Activated naive CD4-positive, alpha-beta T cell treated with anti-CD3 and anti-CD28 coated beads, Interleukin-2, amount 10 ng/mL, durations not matched to agents 7 days and 5 days (primary cell): ENCODE results near the gene MPL.

Source experiments
- CTCF ChIA-PET: fragments of 350-600 bp; sonication (Branson Sonifier 250); formaldehyde crosslinking; loops from one replicate; lab custom pipeline; 2021; ENCODE audit warnings: antibody characterized with exemption; lab: Charles Lee
- DNase-seq: peaks from one replicate; pipeline ENCODE4 v3.0.0-alpha.2; 2020
- H3K27ac Mint-ChIP-seq: one replicate; pipeline ENCODE4 v1.8.0; 2021; ENCODE audit warnings: mild to moderate bottlenecking, moderate library complexity, mixed read lengths
- H3K27me3 Mint-ChIP-seq: one replicate; pipeline ENCODE4 v1.8.0; 2021; ENCODE audit warnings: mild to moderate bottlenecking, mixed read lengths
- H3K36me3 Mint-ChIP-seq: one replicate; pipeline ENCODE4 v1.8.0; 2021; ENCODE audit warnings: mixed read lengths
- H3K4me1 Mint-ChIP-seq: one replicate; pipeline ENCODE4 v1.8.0; 2021; ENCODE audit warnings: mixed read lengths
- H3K4me3 Mint-ChIP-seq: one replicate; pipeline ENCODE4 v1.8.0; 2021; ENCODE audit warnings: mild to moderate bottlenecking, moderate library complexity, mixed read lengths
- H3K9me3 Mint-ChIP-seq: one replicate; pipeline ENCODE4 v1.8.0; 2021; ENCODE audit warnings: mixed read lengths

MPL gene

DNA sequence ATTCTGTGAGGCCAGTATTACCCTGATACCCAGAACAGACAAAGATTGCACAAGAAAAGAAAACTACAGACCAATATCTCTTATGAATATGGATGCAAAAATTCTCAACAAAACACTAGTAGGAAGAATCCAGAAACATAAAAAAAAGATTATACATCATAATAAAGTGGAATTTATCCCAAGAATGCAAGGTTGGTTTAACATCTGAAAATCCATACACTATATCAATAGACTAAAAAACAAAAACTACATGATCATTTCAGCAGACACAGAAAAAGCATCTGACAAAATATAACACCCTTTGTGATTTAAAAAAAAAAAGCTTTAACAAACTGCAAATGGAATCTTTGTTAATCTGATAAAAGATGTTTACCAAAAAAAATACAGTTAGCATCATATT lies 12.2 kb upstream of the MPL start:
- H3K27me3 Mint-ChIP-seq = peaks cover 10% of the 10 kb centered on the region
- DNase-seq = no peak

DNA sequence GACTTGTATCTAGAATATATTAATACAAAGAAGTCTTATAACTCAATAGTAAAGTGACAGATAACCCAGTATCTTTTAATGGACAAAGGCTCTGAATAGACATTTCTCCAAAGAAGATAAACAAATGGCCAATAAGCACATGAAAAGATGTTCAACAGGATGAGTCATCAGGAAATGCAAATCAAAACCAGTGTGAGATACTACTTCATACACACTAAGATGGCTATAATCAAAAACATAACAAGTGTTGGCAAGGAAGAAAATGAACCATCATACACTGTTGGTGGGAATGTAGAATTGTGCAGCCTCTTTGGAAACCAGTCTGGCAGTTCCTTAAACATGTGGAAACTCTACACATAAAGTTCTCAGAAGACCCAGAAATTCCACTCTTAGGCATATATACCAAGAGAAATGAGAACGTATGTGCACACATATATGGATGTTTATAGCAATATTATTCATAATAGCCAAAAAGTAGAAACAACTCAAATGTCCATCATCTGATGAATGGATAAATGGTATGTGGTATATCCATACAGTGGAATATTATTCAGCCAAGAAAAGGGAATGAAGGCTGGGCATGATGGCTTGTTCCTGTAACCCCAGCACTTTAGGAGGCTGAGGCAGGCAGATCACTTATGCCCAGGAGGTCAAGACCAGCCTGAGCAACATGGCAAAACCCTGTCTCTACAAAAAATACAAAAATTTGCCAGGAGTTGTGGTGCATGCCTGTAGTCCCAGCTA lies 9.9 kb upstream of the MPL start:
- no peak overlapping the region for H3K4me3 Mint-ChIP-seq
- H3K9me3 Mint-ChIP-seq = peaks cover 22% of the 10 kb centered on the region
- peaks cover 3% of the 10 kb centered on the region for H3K36me3 Mint-ChIP-seq
- peaks cover 10% of the 10 kb centered on the region for H3K27me3 Mint-ChIP-seq
- H3K4me1 Mint-ChIP-seq = peaks cover 6% of the 10 kb centered on the region
- CTCF ChIA-PET = no interaction called here
- H3K27ac Mint-ChIP-seq = no peak overlapping the region
- DNase-seq = no peak

More for the DNA sequence above, 12.2 kb upstream of the MPL start:
- peaks cover 3% of the 10 kb centered on the region for H3K36me3 Mint-ChIP-seq
- no peak overlapping the region for H3K4me3 Mint-ChIP-seq
- peaks cover 22% of the 10 kb centered on the region for H3K9me3 Mint-ChIP-seq
- CTCF ChIA-PET = no interaction called here
- H3K27ac Mint-ChIP-seq = no peak overlapping the region
- H3K4me1 Mint-ChIP-seq = peaks cover 5% of the 10 kb centered on the region

GRCh38 chr1:43329995-43330751 lies 7.4 kb upstream of the MPL start:
- H3K9me3 Mint-ChIP-seq = peaks cover 13% of the 10 kb centered on the region
- H3K4me3 Mint-ChIP-seq = no peak overlapping the region
- no peak overlapping the region for H3K27ac Mint-ChIP-seq
- H3K4me1 Mint-ChIP-seq = peaks cover 6% of the 10 kb centered on the region
- CTCF ChIA-PET = interaction anchor here (0.7 to 1.5 kb wide), 3 partner anchors 28 to 93 kb away, joined by 3 to 5 read pairs (median 3); partner anchors contain the start of gene CDC20
- H3K36me3 Mint-ChIP-seq = peaks cover 1% of the 10 kb centered on the region
- DNase-seq = peak; percentile 27
- peaks cover 6% of the 10 kb centered on the region for H3K27me3 Mint-ChIP-seq

DNA sequence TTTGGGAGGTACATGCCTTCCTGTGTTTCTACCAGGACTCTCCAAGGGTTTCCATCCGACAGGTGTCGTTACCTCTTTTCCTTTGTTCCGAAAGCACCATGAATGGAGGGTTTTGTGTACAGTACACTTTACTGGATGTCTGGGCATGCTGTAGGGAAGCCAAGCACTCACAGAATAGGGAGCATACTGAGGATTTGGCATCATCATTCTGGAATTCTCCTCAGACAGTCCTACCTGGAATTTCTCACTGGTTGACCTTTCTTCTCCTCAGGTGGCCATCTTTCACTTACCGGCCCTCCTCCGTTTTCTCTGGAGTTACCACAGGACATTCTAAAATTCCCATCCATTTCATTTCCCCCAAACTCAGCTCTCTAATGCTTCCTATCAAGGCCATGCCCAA lies 5.9 kb upstream of the MPL start:
- CTCF ChIA-PET = no interaction called here

DNA sequence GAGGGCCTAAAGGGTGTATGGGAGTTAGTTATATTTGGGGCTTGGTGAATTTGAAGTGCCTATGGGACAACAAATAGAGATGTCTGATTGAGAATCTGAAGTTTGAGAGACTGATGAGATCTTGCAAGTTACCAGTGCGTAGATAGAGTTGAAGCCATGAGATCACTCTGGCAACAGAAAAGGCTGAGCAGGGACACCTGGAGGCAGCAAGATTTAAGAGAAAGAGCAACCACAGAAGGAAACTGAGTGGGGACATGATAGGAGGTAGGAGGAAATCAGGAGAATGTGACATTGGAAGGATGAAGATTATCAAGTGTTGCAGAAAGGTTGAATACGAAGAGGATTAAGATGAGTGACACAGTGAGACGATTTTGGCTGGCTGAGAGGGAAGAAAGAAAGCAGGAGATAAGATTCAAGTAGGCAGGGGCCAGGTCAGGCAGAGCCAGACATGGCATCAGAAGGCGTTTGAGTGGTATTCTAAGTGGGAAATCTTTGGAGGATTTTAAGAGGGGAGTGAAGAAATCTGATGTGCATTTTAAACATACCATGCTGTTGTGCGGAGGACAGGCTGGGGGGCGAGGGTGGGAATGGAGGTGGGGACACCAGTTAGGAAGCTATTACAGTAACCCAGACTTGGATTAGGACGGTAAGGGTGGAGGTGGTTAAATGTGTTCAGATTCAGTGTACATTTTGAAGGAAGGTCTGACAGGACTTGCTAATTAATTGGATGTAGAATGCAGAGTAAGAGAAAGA lies 3.0 kb upstream of the MPL start:
- H3K9me3 Mint-ChIP-seq = no peaks in the 10 kb centered on the region
- DNase-seq = no peak
- CTCF ChIA-PET = no interaction called here
- H3K4me1 Mint-ChIP-seq = peaks cover 6% of the 10 kb centered on the region
- peaks cover 18% of the 10 kb centered on the region for H3K27me3 Mint-ChIP-seq
- no peak overlapping the region for H3K27ac Mint-ChIP-seq
- H3K36me3 Mint-ChIP-seq = no peaks in the 10 kb centered on the region
- no peak overlapping the region for H3K4me3 Mint-ChIP-seq

More for the DNA sequence above, 5.9 kb upstream of the MPL start:
- H3K27me3 Mint-ChIP-seq = peaks cover 6% of the 10 kb centered on the region
- DNase-seq = no peak
- no peak overlapping the region for H3K27ac Mint-ChIP-seq
- peaks cover 8% of the 10 kb centered on the region for H3K9me3 Mint-ChIP-seq
- peaks cover 1% of the 10 kb centered on the region for H3K36me3 Mint-ChIP-seq
- peaks cover 6% of the 10 kb centered on the region for H3K4me1 Mint-ChIP-seq
- no peak overlapping the region for H3K4me3 Mint-ChIP-seq

GRCh38 chr1:43338001-43338400 lies 383 bp downstream of the MPL start:
- Mint-ChIP-seq H3K4me3 (no peak overlapping the region), H3K36me3 (no peaks in the 10 kb centered on the region), H3K27me3 (peaks cover 19% of the 10 kb centered on the region), H3K4me1 (no peaks in the 10 kb centered on the region), H3K9me3 (no peaks in the 10 kb centered on the region), H3K27ac (no peak overlapping the region)
- CTCF ChIA-PET = no interaction called here
- DNase-seq = no peak

DNA sequence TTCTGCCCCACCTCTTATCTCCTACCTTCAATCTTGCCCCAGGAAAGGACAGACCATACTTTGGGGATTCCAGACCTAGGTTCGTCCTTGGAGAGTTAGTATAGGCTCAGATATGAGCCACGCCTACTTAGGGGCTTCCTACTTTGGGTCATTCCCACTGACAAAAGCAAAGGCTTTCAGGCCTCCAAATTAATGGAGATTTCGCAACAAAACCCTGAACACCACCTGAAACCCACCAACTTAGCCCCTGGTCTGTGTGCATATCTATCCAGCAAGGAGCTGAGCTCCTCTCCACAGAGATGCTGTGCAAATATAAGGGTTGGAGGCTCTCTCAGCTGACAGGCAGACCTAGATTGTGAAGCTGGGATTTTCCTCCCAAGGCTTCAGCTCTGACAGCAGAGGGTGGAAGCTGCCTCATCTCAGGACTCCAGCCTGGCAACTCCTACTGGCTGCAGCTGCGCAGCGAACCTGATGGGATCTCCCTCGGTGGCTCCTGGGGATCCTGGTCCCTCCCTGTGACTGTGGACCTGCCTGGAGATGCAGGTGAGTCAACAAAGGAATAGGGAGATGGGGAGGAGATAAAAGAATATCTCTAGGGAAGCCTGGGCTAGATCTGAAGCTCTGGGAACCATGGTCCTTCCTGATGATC lies 2.1 kb downstream of the MPL start:
- Mint-ChIP-seq H3K4me3 (no peak overlapping the region), H3K9me3 (no peaks in the 10 kb centered on the region), H3K4me1 (no peaks in the 10 kb centered on the region), H3K36me3 (no peaks in the 10 kb centered on the region), H3K27me3 (peaks cover 19% of the 10 kb centered on the region), H3K27ac (no peak overlapping the region)
- CTCF ChIA-PET = interaction anchor here (1.1 kb wide), 1 partner anchor 75 kb away, joined by 3 read pairs; no protein-coding TSS in a partner anchor
- no peak for DNase-seq

- DNase-seq = no peak
- H3K9me3 Mint-ChIP-seq = no peaks in the 10 kb centered on the region
Observed at GRCh38 chr1:43340559-43340958, 2.9 kb downstream of the MPL start.

DNA sequence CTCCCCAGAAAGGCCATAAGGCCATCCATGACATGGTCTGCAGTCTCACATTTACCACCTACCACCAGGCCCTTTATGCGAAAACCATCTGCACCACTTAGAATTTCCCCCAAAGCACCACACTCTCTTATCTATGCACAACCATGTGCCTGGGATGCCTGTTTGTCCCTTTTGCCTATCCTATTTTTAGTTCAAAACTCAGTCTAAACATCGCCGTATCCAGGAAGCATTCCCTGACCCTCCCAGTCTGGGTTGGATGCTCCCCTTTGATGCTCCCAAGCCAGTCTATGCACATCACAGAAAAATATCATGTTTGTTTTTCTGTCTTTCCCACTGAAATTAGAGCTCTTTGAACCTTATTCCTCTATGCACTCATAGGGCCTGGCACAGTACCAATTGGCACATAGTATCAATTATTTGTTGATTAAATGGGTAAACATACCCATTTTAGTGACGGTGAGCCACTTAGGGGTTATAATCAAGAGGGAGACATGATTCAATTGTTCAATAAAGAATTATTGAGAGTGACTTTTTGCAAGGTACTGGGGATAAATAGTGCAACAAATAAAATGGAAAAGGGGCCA lies 6.7 kb downstream of the MPL start:
- Mint-ChIP-seq H3K9me3 (no peaks in the 10 kb centered on the region), H3K27me3 (peaks cover 24% of the 10 kb centered on the region), H3K36me3 (no peaks in the 10 kb centered on the region), H3K4me1 (peaks cover 3% of the 10 kb centered on the region), H3K4me3 (no peak overlapping the region), H3K27ac (no peak overlapping the region)
- CTCF ChIA-PET = no interaction called here
- no peak for DNase-seq

More at GRCh38 chr1:43340559-43340958, 2.9 kb downstream of the MPL start:
- Mint-ChIP-seq H3K4me1 (no peaks in the 10 kb centered on the region), H3K36me3 (no peaks in the 10 kb centered on the region), H3K27ac (no peak overlapping the region), H3K27me3 (peaks cover 23% of the 10 kb centered on the region), H3K4me3 (no peak overlapping the region)
- CTCF ChIA-PET = no interaction called here

GRCh38 chr1:43345120-43345519 lies 7.5 kb downstream of the MPL start:
- Mint-ChIP-seq H3K9me3 (no peaks in the 10 kb centered on the region), H3K4me1 (peaks cover 8% of the 10 kb centered on the region), H3K27ac (no peak overlapping the region), H3K36me3 (no peaks in the 10 kb centered on the region), H3K4me3 (no peak overlapping the region), H3K27me3 (peaks cover 19% of the 10 kb centered on the region)
- no peak for DNase-seq
- CTCF ChIA-PET = no interaction called here

- no peaks in the 10 kb centered on the region for H3K36me3 Mint-ChIP-seq
- CTCF ChIA-PET = no interaction called here
- no peaks in the 10 kb centered on the region for H3K9me3 Mint-ChIP-seq
- no peak overlapping the region for H3K27ac Mint-ChIP-seq
- no peak for DNase-seq
- H3K27me3 Mint-ChIP-seq = peaks cover 15% of the 10 kb centered on the region
- H3K4me1 Mint-ChIP-seq = peaks cover 8% of the 10 kb centered on the region
- H3K4me3 Mint-ChIP-seq = no peak overlapping the region
Observed at GRCh38 chr1:43346636-43347035, 9.0 kb downstream of the MPL start.

DNA sequence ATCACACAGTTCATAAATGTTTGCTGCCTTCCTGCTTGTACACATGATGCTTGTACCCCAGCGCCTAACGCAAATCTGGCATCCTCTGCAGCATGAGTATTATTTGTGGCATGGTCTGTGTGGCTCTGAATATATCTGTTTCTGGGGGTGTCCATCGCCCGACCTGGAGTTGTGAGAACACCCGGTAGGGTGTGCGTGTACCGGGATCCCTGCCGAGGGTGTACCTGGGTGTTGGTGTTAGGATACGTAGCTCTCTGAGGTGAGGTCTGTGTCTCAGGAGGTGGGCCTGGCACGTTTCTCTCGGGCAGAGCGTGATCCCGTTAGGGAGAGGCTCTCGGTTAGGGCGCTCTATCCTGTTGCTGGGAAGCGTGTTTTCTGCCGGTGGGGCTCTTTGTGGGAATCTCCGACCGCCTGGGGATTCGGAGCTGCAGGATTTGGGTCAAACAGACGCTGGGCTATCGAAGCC lies 10.8 kb downstream of the MPL start:
- Mint-ChIP-seq H3K4me3 (peak overlapping the region; percentile 3), H3K4me1 (peaks cover 15% of the 10 kb centered on the region), H3K27ac (no peak overlapping the region), H3K9me3 (no peaks in the 10 kb centered on the region), H3K27me3 (peaks cover 15% of the 10 kb centered on the region), H3K36me3 (no peaks in the 10 kb centered on the region)
- no peak for DNase-seq
- CTCF ChIA-PET = no interaction called here

- peaks cover 15% of the 10 kb centered on the region for H3K4me1 Mint-ChIP-seq
- H3K27me3 Mint-ChIP-seq = peaks cover 15% of the 10 kb centered on the region
- H3K9me3 Mint-ChIP-seq = no peaks in the 10 kb centered on the region
- H3K4me3 Mint-ChIP-seq = peak overlapping the region; percentile 65
- H3K27ac Mint-ChIP-seq = peak overlapping the region; percentile 82
- DNase-seq = peak; percentile 75
- CTCF ChIA-PET = no interaction called here
- H3K36me3 Mint-ChIP-seq = no peaks in the 10 kb centered on the region
Observed at GRCh38 chr1:43348809-43349593, 11.4 kb downstream of the MPL start.
